DMS153 treated with DMSO at 0.1 percent for 48 hours (cell line): ENCODE data around the gene SEC23A.
"Not testable (repeated sequence)": the region's sequence is repeated elsewhere in the genome, so short reads cannot be mapped to it uniquely, and the experiment has no call there.

Source experiments
- DNase-seq: peaks from one replicate; lab custom pipeline; 2025; ENCODE audit not compliant: unreplicated experiment; lab: John Stamatoyannopoulos, UW

SEC23A gene

DNA sequence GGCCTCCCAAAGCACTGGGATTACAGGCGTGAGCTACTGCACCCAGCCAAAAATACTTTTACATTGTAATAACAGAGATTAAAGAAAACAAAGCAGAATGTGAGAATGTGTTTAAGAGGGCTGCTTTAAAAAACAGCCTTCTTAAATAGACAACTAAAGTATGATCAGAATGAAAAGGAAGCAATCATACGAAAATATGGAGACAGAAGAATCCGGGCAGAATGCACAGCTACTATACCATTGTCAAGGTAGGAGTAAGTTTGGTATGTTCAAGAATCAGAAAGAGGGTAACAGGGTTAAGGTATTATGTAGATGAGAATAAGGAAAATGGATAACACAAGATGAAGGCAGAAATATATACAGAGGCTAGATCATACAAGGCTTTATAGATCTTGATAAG lies 8.5 kb downstream of the SEC23A start:
- no peak for DNase-seq

DNA sequence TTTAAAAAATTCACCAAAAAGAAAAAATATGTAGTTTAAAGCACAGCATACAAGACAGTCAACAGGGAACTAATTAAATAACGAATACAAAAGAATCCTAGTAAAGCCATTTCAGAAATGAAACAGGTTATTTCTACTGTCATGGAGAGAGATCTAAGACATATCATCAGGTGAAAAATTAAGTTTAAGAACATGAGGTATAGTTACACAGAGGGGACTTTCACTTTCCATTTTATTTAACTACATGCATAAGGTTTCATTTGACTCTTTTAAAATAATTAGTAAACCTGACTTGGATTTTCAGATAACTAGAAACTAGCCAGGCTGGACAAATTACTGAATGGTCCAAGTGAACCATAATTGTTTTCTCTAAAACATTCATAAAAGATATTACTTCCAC lies 11.3 kb downstream of the SEC23A start:
- DNase-seq: no peak

DNA sequence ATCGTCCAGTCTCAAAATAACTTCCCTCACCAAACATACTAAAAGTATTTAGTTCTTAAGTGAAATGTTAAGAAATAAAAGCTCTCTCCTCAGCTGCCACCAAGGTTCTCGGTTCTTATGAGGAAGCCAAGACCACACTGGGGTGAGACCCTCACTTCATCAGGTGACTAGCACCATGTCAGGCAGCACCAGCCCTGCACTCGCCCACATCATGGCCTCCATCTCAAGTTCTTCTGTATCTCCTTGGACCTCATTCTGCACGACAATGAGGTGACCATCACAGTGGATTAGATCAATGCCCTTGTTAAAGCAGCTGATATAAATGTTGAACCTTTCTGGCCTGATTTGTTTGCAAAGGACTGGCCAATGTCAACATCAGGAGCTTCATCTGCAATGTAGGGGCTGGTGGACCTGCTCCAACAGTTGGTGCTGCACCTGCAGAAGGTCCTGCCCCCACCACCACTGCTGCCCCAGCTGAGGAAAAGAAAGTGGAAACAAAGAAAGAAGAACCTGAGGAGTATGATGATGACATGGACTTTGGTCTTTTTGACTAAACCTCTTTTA lies 12.4 kb downstream of the SEC23A start:
- no peak for DNase-seq

DNA sequence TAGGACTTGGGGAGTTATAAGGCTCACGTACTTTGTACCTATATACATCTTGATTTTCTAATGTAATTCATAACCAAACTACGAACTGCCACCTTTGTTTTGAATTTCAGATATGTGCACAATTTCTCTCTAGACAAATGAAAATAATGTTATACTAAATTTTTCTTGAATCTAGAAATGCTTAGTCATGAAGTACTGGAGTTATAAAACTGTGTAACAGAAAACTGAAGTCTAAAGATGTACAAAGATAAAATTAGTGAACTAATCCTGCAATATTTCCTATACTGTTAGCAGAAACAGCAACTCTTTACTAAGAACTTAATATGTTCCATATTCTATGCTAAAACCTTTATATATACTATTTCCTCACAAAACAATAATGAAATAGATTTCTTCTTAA lies 15.5 kb downstream of the SEC23A start:
- no peak for DNase-seq

DNA sequence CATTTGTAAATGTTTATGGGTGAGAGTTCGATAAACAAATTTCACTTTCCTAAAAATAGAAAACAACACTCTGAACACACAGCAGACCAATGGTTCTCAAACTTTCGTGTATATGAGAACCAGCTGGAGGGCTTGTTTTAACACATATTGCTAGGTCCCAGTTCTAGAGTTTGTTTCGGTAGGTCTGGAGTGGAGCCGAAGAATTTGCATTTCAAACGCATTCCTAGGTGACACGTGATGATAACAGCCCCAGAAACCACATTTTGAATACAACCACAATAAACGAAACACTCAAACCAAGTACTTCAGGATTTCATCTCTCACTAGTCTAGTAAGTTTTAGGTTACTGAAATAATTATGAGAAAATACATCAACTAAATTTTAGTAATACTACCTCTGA lies 17.1 kb downstream of the SEC23A start:
- no peak for DNase-seq

DNA sequence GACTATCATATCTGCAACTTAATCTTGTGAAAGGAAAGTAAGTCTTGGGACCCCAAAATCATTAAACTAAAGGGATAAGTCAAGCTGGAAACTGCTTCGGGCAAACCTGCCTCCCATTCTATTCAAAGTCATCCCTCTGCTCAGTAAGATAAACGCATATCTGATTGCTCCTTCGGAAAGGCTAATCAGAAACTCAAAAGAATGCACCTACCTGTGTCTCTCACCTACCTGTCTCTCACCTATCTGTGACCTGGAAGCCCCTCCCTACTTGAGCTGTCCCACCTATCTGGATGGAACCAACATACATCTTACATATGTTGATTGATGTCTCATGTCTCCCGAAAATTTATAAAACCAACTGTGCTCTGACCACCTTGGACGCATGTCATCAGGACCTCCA lies 19.9 kb downstream of the SEC23A start:
- no peak for DNase-seq

DNA sequence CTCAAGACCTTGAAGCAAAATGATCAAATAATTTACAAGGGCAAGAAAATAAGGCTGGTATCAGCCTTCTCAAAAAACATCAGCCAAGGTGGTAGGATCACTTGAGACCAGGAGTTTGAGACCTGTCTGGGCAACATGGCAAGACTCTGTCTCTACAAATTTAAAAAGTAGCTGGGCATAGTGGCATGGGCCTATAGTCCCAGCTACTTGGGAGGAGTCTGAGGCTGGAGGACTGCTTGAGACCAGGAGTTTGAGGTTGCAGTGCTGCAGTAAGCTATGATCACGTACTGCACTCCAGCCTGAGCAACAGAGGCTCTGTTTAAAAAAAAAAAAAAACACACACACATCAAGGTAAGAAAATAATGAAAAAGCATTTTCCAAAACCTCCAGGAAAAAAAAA lies 22.1 kb downstream of the SEC23A start:
- no peak for DNase-seq

DNA sequence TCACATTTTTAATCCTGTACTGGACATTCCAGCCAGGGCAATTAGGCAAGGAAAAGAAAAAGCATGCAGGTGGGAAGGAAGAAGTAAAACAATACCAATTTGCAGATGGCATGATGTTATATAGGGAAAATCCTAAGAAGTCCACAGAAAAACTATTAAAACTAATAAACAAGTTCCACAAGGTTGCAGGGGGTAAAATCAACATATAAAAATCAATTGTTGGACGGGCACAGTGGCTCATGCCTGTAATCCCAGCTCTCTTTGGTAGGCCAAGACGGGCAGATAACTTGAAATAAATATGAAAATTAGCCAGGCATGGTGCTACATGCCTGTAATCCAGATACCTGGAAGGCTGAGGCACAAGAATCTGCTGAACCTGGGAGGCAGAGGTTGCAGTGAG lies 31.9 kb downstream of the SEC23A start:
- no peak for DNase-seq

DNA sequence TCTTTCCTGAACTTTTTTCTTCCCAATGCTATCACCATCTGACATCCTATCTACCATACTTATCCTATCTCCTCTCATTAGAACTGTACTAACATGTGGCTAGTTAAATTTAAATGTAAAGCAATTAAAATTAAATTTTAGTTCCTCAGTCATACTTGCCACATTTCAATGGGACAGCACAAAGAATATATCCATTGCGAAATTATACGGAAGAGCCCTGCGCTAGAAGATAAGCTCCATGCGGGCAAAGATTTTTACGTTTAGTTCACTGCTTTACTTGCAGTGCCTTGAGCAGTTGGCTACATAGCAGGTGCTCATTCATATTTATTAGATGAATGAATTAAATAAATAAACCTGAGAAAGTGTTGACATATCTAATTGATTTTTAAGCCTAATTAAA lies 33.1 kb downstream of the SEC23A start:
- DNase-seq: no peak

DNA sequence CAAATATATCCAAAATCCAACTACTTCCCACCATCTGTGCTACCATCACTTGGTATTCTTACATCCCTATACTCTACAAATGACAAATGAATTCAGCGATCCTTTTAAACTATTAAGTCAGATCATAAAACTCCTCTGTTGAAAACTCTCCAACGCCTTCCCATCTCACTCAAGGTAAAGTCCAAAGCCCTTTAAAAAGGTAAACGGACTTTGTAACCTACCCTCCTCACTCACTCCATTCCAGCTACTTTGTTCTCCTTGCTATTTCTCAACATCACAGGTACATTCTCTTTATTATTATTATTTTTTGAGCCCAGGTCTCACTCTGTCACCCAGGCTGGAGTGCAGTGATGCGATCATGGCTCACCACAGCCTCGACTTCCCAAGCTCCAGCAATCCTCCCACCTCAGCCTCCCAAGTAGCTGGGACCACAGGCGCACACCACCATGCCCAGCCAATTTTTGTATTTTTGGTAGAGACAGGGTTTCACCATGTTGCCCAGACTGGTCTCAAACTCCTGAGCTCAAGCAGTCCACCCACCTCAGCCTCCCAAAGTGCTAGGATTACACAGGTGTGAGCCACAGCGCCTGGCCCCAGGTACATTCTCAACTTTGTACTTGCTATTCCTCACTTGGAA lies 33.7 kb downstream of the SEC23A start:
- DNase-seq: not testable (repeated sequence)

DNA sequence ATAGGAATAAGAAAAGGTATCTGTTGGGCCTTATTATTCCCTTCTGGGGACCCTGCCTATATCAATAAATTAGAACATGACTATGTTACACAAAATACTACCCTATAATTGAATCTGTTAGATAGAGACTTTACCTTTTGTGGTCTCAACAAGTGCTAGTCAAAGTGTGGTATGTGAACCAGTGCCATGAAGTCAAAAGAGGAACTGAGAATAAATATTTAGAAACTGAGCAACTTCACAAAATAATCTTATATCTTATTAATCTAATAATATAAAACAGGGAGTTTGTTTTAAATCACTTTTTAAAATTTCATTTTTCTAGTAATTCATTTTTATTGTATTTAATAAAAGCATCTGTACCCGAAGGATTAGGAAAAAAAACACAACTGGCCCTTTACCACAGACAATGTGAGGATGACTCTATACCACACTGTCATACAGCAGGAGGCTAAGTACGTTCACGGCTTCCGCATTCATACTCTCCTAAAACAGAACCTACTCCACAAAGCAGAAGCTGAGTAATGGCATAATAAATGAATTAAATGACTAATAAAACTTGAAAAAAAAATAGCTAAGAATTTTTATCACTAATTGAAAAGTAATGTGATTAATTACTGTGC lies 42.1 kb downstream of the SEC23A start:
- no peak for DNase-seq

DNA sequence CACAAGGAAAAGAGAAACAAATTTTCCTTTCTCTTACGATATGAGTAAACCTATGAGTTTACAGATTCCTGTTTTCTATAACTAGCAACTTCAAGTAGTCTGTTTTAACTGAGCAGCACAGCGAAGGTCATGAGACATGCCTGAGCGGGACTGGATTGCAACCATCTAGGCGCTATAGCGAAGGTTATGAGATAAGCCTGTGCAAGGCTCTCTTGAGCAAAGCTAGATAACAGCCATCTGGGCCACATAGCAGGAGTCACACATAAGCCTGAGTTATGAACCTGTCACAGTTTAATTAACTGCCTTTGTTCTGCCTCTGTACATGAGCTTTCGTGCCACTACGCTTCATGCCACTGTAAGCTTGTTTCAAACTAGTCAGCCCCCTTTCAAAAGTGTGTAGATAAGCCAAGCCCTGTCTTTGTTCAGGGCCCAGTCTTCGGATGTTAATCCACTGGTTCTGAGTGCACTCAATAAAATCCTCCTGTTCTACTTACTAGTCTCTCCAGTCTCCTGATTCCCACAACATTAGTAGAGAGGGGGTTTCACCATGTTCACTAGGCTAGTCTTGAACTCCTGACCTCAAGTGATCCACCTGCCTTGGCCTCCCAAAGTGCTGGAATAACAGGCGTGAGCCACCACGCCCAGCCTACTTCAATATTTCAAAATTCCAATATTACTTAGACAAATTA lies 47.1 kb downstream of the SEC23A start:
- no peak for DNase-seq

DNA sequence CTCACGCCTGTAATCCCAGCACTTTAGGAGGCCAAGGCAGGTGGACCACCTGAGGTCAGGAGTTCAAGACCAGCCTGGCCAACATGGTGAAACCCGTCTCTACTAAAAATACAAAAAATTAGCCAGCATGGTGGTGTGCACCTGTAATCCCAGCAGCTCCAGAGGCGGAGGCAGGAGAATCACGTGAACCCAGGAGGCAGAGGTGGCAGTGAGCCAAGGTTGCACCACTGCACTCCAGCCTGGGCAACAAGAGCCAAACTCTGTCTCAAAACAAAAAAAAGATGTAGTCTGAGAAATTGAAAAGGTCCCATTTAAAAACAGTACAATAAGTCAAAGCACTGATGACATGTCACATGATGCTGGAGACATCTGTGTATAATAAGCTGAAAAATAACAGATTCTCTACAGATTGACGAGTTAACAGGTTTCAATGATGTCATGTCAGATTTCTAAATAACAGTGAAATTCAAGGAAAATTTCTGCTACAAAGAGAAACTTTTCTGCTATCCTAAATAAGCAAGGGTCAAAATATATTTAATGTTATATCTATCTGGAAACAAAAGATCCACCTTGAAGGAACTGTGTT lies 50.1 kb downstream of the SEC23A start:
- DNase-seq: not testable (repeated sequence)

DNA sequence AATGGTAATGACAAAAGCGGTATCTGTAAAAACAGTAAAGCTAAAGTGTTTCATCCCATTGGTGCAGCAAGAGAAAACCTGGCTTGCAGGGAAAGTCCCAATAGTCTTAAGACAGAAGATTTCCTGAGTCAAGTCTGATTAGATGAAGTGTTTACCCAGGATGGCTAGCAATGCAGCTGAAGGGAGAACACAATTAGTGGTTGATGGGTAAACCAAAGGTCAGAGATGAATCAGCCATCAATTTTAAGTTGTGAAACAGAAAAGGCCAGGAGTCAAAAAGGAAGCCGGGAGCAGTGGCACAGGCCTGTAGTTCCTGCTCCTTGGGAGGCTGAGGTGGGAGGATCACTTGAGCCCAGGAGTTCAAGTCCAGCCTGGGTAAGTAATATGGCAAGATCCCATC lies 52.6 kb downstream of the SEC23A start:
- no peak for DNase-seq

DNA sequence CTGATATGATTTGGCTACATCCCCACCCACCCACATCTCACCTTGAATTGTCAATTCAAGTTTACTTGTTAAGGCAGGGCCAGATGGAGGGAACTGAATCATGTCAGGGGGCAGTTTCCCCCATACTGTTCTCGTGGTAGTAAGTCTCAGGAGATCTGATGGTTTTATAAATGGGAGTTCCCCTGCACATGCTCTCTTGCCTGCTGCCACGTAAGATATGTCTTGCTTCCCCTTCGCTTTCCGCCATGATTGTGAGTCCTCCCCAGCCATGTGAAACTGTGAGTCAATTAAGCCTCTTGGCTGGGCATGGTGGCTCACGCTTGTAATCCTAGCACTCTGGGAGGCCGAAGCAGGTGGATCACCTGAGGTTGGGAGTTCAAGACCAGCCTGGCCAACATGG lies 57.1 kb downstream of the SEC23A start:
- not testable (repeated sequence) for DNase-seq

DNA sequence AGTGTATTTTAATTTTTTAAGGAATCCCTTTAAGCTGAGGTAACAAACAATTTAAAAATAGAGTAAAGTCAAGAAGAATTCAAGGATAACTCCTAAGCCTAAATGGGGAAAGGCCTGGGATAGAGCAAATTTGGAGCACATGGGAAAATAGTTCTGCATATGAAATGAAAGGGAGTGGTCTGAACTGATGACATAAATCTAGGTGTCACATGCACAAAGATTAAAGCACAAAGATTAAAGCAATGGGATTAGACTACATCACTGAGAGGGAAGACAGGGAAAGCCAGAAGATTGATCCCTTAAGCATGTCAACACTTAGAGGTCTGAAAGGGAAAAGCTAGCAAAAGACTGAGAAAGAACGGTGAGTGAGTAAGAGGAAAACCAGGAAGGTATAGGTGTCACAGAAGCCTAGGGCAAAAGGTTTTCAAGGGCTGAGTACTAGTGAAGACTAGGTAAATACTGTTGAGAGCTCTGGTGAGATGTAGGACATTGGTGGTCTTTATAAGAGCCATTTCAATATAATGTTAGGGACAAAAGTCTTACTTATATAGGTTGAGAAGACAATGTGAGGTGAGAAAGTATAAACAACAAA lies 59.6 kb downstream of the SEC23A start:
- no peak for DNase-seq

DNA sequence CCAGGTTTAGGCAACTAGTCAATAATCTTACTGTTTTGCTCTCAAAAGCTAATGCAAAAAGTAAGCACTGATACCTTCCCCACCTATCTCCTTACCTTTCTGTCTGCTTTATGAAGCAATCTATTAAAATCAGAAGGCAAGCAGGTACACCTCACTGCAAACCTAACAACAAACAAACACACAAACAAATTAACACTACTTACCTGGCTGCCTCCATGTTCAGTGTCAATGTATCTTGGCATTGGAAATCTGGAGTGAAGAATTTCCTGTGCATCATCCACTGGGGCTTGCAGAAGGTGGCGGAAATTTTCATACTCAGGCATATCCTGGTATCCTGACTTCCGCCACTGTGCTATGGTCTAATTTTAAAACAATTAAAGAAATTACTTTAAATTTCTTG lies 62.5 kb downstream of the SEC23A start:
- DNase-seq: no peak

DNA sequence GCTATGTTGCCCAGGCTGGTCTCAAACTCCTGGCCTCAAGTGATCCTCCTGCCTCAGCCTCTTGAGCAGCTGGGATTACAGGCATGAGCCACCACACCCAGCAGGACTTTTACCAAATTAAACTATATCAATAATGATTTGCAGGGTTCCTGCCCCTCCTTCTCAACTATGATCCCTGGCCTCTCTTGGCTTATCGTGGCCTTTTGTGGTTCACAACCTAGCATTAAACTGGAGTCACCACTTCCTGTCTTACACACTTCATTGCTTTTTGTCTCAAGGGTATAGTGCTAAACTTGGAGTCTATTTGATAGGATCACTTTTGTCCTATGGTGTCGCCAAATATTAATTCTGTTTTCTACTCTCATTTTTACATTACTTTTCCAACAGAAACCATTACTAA lies 64.5 kb downstream of the SEC23A start:
- DNase-seq: no peak

DNA sequence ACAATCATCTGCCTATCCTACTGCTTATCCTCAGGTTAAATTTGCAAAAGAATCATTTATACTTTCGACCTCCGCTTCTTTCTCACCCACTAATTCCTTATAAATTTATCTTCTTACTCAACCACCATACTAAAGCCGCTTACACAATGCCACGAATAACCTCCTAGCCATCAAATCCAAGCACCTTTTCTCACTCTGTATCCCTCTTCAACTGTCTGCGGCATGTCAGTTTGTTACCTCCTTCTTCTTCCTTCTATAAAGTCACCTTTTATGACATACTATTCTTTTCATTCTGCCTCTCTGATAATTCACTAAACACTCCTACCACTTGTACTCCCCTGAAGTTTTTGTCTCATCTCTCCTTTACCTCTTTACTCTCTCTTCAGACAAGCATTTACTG lies 66.3 kb downstream of the SEC23A start:
- DNase-seq: no peak

DNA sequence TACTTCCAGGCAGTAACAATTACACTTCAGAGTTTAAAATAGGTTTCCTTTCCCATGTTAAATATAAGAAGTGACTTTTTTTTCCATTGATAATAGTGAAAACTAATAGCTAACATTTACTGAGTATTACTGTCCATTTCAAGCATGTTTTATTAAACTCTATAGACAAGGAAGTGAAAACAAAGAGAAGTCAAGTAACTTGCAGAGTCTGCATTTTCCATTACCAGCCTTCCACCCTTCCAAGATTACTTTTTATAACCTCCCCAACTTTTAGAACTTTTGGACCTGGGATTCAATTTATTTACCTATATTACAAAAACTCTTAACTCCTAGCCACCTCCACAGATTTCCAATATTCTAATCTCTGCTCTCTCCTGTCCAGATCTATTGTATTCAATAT lies 67.7 kb downstream of the SEC23A start:
- no peak for DNase-seq

DNA sequence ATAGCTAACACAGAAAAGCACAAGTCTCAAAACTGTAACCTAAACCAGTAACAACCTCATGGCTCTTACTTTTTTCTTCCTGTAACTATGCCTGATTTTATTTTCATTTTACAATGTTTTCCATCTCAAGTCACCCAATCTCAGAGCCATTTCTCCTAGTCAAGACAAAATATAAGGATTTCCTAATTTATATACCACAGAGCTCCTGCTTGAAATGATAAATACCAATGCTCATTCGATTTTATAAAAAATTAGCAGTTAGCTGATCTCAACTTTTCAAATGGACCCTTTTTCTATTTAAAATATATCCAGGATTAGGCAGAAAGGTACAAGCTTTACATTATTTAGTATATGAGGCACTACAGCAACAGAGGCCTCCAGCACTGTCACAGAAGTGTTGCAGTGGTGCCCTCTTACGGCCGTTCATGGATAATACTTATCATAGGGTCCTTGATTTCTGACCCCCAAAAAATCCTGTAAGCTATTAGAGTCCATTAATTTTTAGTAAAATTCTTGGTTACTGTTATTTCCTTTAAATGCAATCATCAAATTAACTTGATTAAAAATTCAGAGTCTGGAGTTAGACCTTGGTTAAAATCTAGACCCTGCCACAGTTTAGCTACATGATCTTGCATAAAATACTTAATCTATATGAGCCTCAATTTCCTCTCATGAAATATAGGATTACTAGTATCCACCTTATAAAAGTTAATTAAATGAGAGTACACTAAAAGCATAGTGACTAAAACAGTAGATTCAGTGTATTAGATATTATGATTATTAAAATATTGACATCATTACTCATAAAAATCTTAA lies 68.3 kb downstream of the SEC23A start:
- DNase-seq: no peak
